ENCODE measurements around the gene AQR.
"Not testable (repeated sequence)": the region's sequence is repeated elsewhere in the genome, so short reads cannot be mapped to it uniquely, and the experiment has no call there.

AQR gene

DNA sequence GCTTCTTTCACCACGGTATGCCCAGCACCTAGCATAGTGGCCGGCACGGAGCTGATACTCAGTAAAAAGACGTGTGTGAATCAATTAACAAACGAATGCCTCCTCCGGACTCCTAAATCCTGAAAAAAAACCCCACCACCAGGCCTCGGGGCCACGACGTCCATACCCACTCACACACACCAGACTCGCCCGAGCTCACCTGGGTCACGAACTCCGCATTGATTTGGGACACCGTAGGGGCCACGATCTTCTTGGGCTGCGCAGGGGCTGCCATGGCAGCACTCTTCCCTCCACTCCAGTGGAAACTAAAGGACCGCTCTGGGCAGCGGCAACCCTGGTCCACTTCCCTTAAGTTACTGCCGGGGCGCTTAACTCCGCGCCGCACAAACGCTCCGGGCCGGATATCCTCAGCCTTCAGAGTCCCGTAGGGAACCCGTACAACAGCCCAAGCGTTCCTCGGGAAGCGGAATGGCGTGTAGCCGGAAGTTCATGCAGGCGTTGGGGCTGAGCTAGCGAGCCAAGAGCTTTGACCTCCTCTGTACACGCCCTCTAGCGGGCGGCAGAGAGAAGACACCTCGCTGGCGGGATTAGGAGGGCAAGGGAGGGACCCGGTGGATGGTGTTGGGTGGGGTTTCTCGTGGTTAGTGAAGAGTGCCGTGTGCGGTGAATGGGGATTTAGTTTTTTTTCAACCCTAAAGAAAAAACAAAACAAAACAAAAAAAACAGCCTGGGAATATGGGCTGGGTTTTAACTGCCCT, at the start of gene AQR:
TSS of gene AQR (minus strand) at position 403 of the 758 bp plus-strand sequence. CDS start at position 274, 129 bp downstream.
- DNase-seq (ENCODE audit: low read depth) = peak; percentile 83

GRCh38 chr15:35014241-35014640, 44.7 kb upstream of the AQR start:
- no peak for DNase-seq (ENCODE audit: low read depth)

GRCh38 chr15:35013370-35013769, 43.8 kb upstream of the AQR start:
- DNase-seq (ENCODE audit: low read depth) = no peak

DNA sequence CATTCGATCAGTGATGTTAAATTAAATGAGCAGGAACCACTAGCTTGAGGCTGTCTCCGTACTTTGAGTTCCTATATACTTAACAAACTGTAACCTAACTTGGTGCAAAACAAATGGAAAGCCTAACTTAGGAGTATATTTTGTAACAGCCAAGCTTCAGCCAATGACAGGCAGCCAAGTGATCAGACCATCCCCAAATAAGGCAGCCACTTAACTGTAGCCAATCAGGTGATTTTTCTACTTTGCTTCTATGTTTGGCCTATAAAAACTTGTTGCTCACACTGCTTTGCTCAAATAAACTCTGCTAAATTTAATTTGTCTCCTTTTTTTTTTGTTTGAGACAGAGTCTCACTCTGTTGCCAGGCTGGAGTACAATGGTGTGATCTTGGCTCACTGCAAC, 37.9 kb upstream of the AQR start:
- no peak for DNase-seq (ENCODE audit: low read depth)

GRCh38 chr15:35005933-35006332, 36.4 kb upstream of the AQR start:
- no peak for DNase-seq (ENCODE audit: low read depth)

DNA sequence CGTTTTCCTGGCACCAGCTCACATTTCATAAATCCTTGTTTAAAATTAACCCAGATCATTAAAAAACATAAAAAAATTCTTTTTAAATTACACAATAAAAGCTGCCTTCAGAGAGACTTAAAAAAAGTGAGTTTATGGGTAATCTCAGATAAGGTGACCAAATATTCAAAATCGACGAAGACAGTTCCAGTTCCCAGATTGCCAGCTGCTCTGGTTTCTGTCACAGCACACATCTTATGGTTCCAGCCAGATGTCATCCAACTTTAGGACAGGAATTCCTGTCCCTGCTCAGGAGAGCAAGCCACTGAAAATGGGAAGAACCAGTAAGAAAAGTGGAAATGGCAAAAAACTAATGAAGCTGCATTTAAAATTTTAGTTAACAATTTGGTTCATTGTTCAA, 34.4 kb upstream of the AQR start:
- DNase-seq (ENCODE audit: low read depth) = no peak

DNA sequence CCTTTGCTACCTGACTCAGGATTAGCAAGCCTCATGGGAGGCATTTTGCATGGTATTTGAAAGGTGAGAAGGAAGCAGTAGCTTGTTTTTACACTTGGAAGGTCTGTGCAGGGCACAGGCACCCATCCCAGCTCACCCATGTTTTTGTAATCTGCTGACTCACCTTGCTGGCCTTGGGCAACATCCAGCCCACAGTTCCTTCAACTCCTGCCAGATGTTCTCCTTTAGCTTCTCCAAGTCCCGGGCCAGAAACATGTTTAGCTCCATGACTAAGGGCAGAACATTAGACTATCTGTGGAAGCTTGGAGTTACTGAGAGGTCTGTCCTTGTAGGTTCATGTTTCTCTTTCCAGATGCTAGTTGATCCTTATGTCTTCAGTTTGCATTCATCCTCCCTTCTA, 31.0 kb upstream of the AQR start:
- DNase-seq (ENCODE audit: low read depth) = no peak

- DNase-seq (ENCODE audit: low read depth) = no peak
Observed at GRCh38 chr15:34999906-35000305, 30.4 kb upstream of the AQR start.

GRCh38 chr15:34994925-34995324, 25.4 kb upstream of the AQR start:
- no peak for DNase-seq (ENCODE audit: low read depth)

DNA sequence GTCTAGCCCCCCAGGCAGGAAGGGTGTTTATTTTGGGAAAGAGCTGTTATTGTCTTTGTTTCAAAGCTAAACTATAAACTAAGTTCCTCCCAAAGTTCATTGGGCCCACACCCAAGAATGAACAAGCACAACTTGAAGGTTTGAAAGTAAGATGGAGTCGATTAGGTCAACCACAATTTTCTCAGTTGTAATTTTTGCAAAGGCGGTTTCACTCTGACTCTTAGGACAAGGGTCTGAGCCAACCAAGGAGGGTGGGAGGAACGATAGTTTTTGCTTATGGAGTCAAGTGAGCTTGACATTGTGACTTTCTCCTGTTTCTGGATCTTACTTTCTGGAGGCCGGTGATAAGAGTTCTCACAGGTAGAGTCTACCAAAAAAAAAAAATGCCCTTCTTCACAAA, 24.3 kb upstream of the AQR start:
- DNase-seq (ENCODE audit: low read depth) = no peak

GRCh38 chr15:34993412-34993811, 23.9 kb upstream of the AQR start:
- DNase-seq (ENCODE audit: low read depth) = no peak

- DNase-seq (ENCODE audit: low read depth) = peak; percentile 79
Observed at GRCh38 chr15:34988027-34988902, 18.7 kb upstream of the AQR start, which contains the start of gene ZNF770. TSS of gene ZNF770 (minus strand) at chr15:34988287. CDS start at chr15:34983434, 4,853 bp downstream.

GRCh38 chr15:34987609-34988026, 18.1 kb upstream of the AQR start:
- DNase-seq (ENCODE audit: low read depth) = no peak

GRCh38 chr15:34986771-34987480, 17.4 kb upstream of the AQR start:
- no peak for DNase-seq (ENCODE audit: low read depth)

GRCh38 chr15:34986326-34986725, 16.8 kb upstream of the AQR start:
- DNase-seq (ENCODE audit: low read depth) = no peak

- DNase-seq (ENCODE audit: low read depth) = no peak
Observed at GRCh38 chr15:34984889-34985630, 15.5 kb upstream of the AQR start.

GRCh38 chr15:34976743-34977142, 7.2 kb upstream of the AQR start:
- no peak for DNase-seq (ENCODE audit: low read depth)

DNA sequence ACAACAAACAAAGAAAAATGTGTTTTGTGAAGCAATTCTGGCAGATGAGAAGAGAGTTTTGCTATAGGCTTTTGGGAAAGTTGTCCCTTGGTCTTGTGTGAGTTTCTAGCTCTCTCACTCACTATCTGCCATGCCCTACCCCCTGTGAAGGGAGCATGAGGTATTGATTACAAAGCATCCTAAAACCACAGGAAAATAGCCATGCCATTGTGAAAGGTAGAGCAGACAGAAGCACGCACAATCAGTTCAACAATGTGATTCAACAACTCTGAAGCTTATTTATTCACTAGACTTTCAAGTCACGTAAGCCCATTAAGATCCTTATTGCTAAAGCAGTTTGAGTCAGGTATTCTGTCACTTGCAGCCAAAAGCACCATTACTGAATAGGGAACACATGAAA, 6.5 kb upstream of the AQR start:
- no peak for DNase-seq (ENCODE audit: low read depth)

DNA sequence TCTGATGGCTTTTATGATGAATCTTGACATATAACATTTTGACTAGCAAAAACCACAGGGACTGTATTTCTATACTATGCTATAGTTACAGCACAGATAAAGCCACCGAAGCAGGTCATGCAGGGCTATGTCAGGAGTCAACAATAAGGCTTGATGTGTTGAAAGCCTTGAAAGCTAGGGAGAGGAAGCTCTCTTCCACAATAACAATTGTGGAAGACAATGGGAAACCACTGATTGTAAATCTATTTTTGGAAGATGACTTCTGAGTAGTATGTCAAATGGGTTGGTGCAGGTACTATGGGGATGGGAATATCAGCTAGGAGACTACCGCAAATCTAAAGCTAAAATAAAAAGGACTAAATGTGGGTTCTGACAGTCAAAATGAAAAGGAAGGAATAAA, 4.0 kb upstream of the AQR start:
- no peak for DNase-seq (ENCODE audit: low read depth)

DNA sequence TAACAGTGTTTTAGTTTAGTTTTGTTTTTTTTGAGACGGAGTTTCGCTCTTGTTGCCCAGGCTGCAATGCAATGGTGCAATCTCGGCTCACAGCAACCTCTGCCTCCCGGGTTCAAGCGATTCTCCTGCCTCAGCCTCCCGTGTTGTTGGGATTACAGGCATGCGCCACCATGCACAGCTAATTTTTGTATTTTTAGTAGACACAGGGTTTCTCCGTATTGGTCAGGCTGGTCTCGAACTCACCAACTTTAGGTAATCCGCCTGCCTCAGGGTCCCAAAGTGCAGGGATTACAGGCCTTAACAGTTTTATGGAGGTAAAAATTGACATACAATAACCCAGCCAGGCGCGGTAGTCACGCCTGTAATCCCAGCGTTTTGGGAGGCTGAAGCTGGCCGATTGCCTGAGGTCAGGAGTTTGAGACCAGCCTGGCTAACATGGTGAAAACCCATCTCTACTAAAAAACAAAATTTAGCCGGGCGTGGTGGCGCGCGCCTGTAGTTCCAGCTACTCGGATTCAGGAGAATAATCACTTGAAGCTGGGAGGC, 629 bp upstream of the AQR start:
- not testable (repeated sequence) for DNase-seq (ENCODE audit: low read depth)

DNA sequence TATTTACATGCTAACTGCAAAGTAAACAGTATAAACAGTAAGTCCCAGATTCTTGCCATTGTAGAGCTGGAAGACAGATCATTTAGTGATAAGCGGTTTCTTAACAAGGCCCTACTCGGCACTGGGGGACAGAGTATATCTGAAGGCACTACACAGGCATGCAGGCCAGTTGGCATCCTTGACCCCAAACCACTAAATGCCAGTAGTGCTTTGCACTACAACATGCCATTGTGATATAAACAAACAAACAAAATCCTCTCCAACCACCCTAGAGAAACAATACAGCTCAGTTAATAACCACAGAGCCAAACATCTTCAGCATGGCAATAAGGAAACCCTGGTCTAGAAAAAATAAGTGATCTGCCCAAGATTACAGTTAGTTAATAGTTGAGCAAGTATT, 5.3 kb downstream of the AQR start:
- DNase-seq (ENCODE audit: low read depth) = no peak

GRCh38 chr15:34953851-34954250, 15.7 kb downstream of the AQR start:
- no peak for DNase-seq (ENCODE audit: low read depth)

All from activated T-helper 1 cell treated with Interleukin-2 at 50 U/mL for 16 hours (primary cell).